GM23338 (cell line): ENCODE results near the gene SLC25A13. TPM values are rescaled to one million over a fixed set of nuclear protein-coding genes. Genes with fewer than 3 reads are reported as not detected.

ENCODE experiments used
- ATAC-seq: fragments of 200-7000 bp; cut with Tn5 transposase; 3 replicates; pipeline ENCODE4 v1.9.1; 2020
- DNase-seq: peaks from one replicate; pipeline ENCODE4 v3.0.0-alpha.2; 2015; ENCODE audit warnings: low spot score
- H2AFZ ChIP-seq: fragments of 200-600 bp; sonication (generic); 2 replicates; pipeline ENCODE4 v1.8.0; 2016; ENCODE audit warnings: antibody characterized with exemption, mild to moderate bottlenecking, moderate library complexity
- H3F3A ChIP-seq: fragments of 200-600 bp; sonication (generic); replicated peaks from 2 replicates; pipeline ENCODE4 v1.8.0; 2017; ENCODE audit warnings: antibody characterized with exemption, mixed run types, low read depth
- H3K27ac ChIP-seq: fragments of 200-600 bp; sonication (generic); 2 replicates; pipeline ENCODE4 v1.6.1; 2016; ENCODE audit warnings: low read depth
- H3K27me3 ChIP-seq: fragments of 200-600 bp; sonication (generic); 2 replicates; pipeline ENCODE4 v1.8.0; 2016; ENCODE audit warnings: mild to moderate bottlenecking, mixed run types, moderate library complexity; ENCODE audit not compliant: insufficient read depth
- H3K36me3 ChIP-seq: fragments of 200-600 bp; sonication (generic); 2 replicates; pipeline ENCODE4 v1.8.0; 2016; ENCODE audit warnings: mild to moderate bottlenecking; ENCODE audit not compliant: insufficient read depth
- H3K4me1 ChIP-seq: fragments of 200-600 bp; sonication (generic); 2 replicates; pipeline ENCODE4 v1.8.0; 2016; ENCODE audit warnings: mild to moderate bottlenecking, moderate library complexity; ENCODE audit not compliant: insufficient read depth
- H3K4me2 ChIP-seq: fragments of 200-600 bp; sonication (generic); 2 replicates; pipeline ENCODE4 v1.7.1; 2017; ENCODE audit warnings: mixed run types
- H3K4me3 ChIP-seq: fragments of 200-600 bp; sonication (generic); 2 replicates; pipeline ENCODE4 v1.6.1; 2016; ENCODE audit warnings: mixed run types
- H3K79me2 ChIP-seq: fragments of 200-600 bp; sonication (generic); replicated peaks from 2 replicates; pipeline ENCODE4 v1.8.0; 2017; ENCODE audit warnings: mild to moderate bottlenecking; ENCODE audit not compliant: insufficient read depth
- H3K9me2 ChIP-seq: fragments of 200-600 bp; sonication (generic); 2 replicates; pipeline ENCODE4 v1.8.0; 2017; ENCODE audit not compliant: insufficient read depth
- H4K20me1 ChIP-seq: fragments of 200-600 bp; sonication (generic); replicated peaks from 2 replicates; pipeline ENCODE4 v1.8.0; 2017; ENCODE audit warnings: mild to moderate bottlenecking; ENCODE audit not compliant: insufficient read depth
- H3K27ac Mint-ChIP-seq: 2 replicates; pipeline ENCODE4 v1.8.0; 2020; ENCODE audit warnings: inconsistent platforms, mild to moderate bottlenecking, moderate library complexity, mixed read lengths
- H3K27me3 Mint-ChIP-seq: 3 replicates; pipeline ENCODE4 v1.8.0; 2022; ENCODE audit warnings: low read depth, mild to moderate bottlenecking, moderate library complexity, mixed read lengths, inconsistent platforms; ENCODE audit not compliant: insufficient read depth, poor library complexity
- H3K36me3 Mint-ChIP-seq: 3 replicates; pipeline ENCODE4 v1.8.0; 2021; ENCODE audit warnings: low read depth, mild to moderate bottlenecking, inconsistent platforms, moderate library complexity, mixed read lengths
- H3K4me1 Mint-ChIP-seq: 3 replicates; pipeline ENCODE4 v1.8.0; 2020; ENCODE audit warnings: mild to moderate bottlenecking, inconsistent platforms, mixed read lengths
- H3K4me3 Mint-ChIP-seq: 3 replicates; pipeline ENCODE4 v1.8.0; 2021; ENCODE audit warnings: moderate library complexity, mild to moderate bottlenecking, inconsistent platforms, mixed read lengths
- H3K9me3 Mint-ChIP-seq: 3 replicates; pipeline ENCODE4 v1.8.0; 2020; ENCODE audit warnings: moderate library complexity, mild to moderate bottlenecking, inconsistent platforms, mixed read lengths
- CREB1 ChIP-seq: fragments of 250-450 bp; sonication (Bioruptor Pico); IDR thresholded peaks from 2 replicates; pipeline ENCODE4 v1.5.0; 2020; ENCODE audit warnings: low read depth, mild to moderate bottlenecking, moderate library complexity
- EZH2 ChIP-seq: fragments of 200-600 bp; sonication (generic); IDR thresholded peaks from one replicate; pipeline ENCODE4 v1.8.0; 2017; ENCODE audit warnings: antibody characterized with exemption, mild to moderate bottlenecking, low read depth; ENCODE audit not compliant: unreplicated experiment
- EZH2phosphoT487 ChIP-seq: fragments of 200-600 bp; sonication (generic); IDR thresholded peaks from one replicate; pipeline ENCODE4 v1.8.1; 2018; ENCODE audit warnings: antibody characterized with exemption; ENCODE audit not compliant: unreplicated experiment
- JUNB ChIP-seq: IDR thresholded peaks from one replicate; pipeline ENCODE4 v1.6.1; 2016; ENCODE audit warnings: antibody characterized with exemption; ENCODE audit not compliant: unreplicated experiment
- NANOG ChIP-seq: IDR thresholded peaks from 2 replicates; pipeline ENCODE4 v1.6.1; 2016; ENCODE audit warnings: antibody characterized with exemption, borderline replicate concordance
- POLR2AphosphoS5 ChIP-seq: IDR thresholded peaks from 2 replicates; pipeline ENCODE4 v1.6.1; 2016; ENCODE audit warnings: antibody characterized with exemption, low read depth
- STAT1 ChIP-seq: IDR thresholded peaks from one replicate; pipeline ENCODE4 v1.6.1; 2016; ENCODE audit warnings: antibody characterized with exemption; ENCODE audit not compliant: unreplicated experiment
- ZNF114 ChIP-seq: fragments of 250-450 bp; sonication (Bioruptor Pico); IDR thresholded peaks from 2 replicates; pipeline ENCODE4 v1.5.0; 2020; ENCODE audit warnings: mild to moderate bottlenecking, moderate library complexity
- ZNF331 ChIP-seq: fragments of 250-450 bp; sonication (Bioruptor Pico); IDR thresholded peaks from 2 replicates; pipeline ENCODE4 v1.5.0; 2020; ENCODE audit warnings: low read depth, mild to moderate bottlenecking, moderate library complexity
- polyA plus RNA-seq: library from polyadenylated mRNA; unstranded; fragments of >200 nt; fragmentation: Nextera tagmentation; extraction: Ambion mirVana; gene quantifications from 2 replicates; pipeline ENCODE4 v1.2.1, GENCODE V29; 2016
- total RNA-seq: library from RNA; depleted of rRNA; stranded (reverse); fragments of >200 nt; shearing (Covaris generic); gene quantifications from 2 replicates; pipeline ENCODE4 v1.2.3, GENCODE V29; 2014
- TF ChIP-seq, protein P1 (sequence below): IDR thresholded peaks from 2 replicates; pipeline ENCODE4 v1.6.1; 2016; ENCODE audit warnings: antibody characterized with exemption
- TF ChIP-seq, protein P2 (sequence below), 2 experiments: fragments of 200-600 bp in 1 of 2; sonication (generic) in 1 of 2; conservative IDR thresholded peaks; 2 replicates each; pipeline versions ENCODE4 v1.5.1 to v1.6.1; 2016 to 2017; ENCODE audit warnings: antibody characterized with exemption in 2 of 2, low read depth in 2 of 2, mild to moderate bottlenecking in 2 of 2, moderate library complexity in 1 of 2
- TF ChIP-seq, protein P3 (sequence below): IDR thresholded peaks from one replicate; pipeline ENCODE4 v1.6.1; 2018; ENCODE audit warnings: antibody characterized with exemption; ENCODE audit not compliant: unreplicated experiment
- TF ChIP-seq, protein P4 (sequence below): fragments of 250-450 bp; sonication (Bioruptor Pico); IDR thresholded peaks from 2 replicates; pipeline ENCODE4 v1.5.0; 2020; ENCODE audit warnings: mild to moderate bottlenecking, moderate library complexity

SLC25A13 gene
- total and polyA plus RNA-seq, 2 experiments from 2014 or later = 51.1 to 84.6 TPM

DNA sequence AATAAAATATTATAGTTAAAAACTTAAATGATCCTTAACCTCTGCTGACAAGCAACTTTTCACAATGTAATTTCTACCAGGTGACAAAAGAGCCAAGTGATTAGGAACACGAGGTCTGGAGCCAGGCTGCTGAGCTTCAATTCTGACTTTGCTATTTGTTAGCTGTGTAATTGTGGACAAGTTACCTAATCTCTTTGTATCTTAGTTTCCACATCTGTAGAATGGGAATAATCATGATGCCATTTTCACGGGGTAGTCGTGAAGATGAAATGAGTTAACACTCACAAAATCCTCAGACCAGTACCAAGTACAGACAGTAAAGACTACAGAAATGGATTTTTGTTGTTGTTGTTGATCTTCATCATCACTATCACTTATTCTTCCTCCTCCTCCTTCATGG, 144.5 kb downstream of the SLC25A13 start:
- Histone ChIP-seq H3K27me3 (no peaks in the 10 kb centered on the region), H2AFZ (no peak overlapping the region), H3K4me2 (no peak overlapping the region), H3K4me1 (peaks cover 20% of the 10 kb centered on the region), H3K79me2 (no peaks in the 10 kb centered on the region), H3K4me3 (no peak overlapping the region), H3K36me3 (peaks cover 4% of the 10 kb centered on the region), H3K27ac (no peak overlapping the region), H4K20me1 (peaks cover 9% of the 10 kb centered on the region; the same call in 1 of the 2 replicates), H3K9me2 (no peaks in the 10 kb centered on the region), H3F3A (no peaks in the 10 kb centered on the region)
- DNase-seq (no peak), ATAC-seq (no peak)
- Mint-ChIP-seq H3K27ac (no peak overlapping the region), H3K4me3 (no peak overlapping the region), H3K36me3 (no peaks in the 10 kb centered on the region; the same call in 2 of the 3 replicates), H3K9me3 (no peaks in the 10 kb centered on the region), H3K4me1 (peaks cover 35% of the 10 kb centered on the region), H3K27me3 (no peaks in the 10 kb centered on the region)
- TF ChIP-seq, protein P1, sequence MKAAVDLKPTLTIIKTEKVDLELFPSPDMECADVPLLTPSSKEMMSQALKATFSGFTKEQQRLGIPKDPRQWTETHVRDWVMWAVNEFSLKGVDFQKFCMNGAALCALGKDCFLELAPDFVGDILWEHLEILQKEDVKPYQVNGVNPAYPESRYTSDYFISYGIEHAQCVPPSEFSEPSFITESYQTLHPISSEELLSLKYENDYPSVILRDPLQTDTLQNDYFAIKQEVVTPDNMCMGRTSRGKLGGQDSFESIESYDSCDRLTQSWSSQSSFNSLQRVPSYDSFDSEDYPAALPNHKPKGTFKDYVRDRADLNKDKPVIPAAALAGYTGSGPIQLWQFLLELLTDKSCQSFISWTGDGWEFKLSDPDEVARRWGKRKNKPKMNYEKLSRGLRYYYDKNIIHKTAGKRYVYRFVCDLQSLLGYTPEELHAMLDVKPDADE = no peak
- TF ChIP-seq JUNB (no peak), ZNF114 (no peak), STAT1 (no peak), NANOG (no peak), EZH2 (no peak), CREB1 (CRISPR knock-in tag) (no peak), EZH2phosphoT487 (no peak), POLR2AphosphoS5 (no peak), ZNF331 (CRISPR knock-in tag) (no peak)
- TF ChIP-seq, protein P2, sequence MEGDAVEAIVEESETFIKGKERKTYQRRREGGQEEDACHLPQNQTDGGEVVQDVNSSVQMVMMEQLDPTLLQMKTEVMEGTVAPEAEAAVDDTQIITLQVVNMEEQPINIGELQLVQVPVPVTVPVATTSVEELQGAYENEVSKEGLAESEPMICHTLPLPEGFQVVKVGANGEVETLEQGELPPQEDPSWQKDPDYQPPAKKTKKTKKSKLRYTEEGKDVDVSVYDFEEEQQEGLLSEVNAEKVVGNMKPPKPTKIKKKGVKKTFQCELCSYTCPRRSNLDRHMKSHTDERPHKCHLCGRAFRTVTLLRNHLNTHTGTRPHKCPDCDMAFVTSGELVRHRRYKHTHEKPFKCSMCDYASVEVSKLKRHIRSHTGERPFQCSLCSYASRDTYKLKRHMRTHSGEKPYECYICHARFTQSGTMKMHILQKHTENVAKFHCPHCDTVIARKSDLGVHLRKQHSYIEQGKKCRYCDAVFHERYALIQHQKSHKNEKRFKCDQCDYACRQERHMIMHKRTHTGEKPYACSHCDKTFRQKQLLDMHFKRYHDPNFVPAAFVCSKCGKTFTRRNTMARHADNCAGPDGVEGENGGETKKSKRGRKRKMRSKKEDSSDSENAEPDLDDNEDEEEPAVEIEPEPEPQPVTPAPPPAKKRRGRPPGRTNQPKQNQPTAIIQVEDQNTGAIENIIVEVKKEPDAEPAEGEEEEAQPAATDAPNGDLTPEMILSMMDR (conservative IDR thresholded peaks at IDR 0.05; ENCODE audit: low read depth in 2 of 2) = no peak
- TF ChIP-seq, protein P3, sequence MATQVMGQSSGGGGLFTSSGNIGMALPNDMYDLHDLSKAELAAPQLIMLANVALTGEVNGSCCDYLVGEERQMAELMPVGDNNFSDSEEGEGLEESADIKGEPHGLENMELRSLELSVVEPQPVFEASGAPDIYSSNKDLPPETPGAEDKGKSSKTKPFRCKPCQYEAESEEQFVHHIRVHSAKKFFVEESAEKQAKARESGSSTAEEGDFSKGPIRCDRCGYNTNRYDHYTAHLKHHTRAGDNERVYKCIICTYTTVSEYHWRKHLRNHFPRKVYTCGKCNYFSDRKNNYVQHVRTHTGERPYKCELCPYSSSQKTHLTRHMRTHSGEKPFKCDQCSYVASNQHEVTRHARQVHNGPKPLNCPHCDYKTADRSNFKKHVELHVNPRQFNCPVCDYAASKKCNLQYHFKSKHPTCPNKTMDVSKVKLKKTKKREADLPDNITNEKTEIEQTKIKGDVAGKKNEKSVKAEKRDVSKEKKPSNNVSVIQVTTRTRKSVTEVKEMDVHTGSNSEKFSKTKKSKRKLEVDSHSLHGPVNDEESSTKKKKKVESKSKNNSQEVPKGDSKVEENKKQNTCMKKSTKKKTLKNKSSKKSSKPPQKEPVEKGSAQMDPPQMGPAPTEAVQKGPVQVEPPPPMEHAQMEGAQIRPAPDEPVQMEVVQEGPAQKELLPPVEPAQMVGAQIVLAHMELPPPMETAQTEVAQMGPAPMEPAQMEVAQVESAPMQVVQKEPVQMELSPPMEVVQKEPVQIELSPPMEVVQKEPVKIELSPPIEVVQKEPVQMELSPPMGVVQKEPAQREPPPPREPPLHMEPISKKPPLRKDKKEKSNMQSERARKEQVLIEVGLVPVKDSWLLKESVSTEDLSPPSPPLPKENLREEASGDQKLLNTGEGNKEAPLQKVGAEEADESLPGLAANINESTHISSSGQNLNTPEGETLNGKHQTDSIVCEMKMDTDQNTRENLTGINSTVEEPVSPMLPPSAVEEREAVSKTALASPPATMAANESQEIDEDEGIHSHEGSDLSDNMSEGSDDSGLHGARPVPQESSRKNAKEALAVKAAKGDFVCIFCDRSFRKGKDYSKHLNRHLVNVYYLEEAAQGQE = no peak
- TF ChIP-seq, protein P4, sequence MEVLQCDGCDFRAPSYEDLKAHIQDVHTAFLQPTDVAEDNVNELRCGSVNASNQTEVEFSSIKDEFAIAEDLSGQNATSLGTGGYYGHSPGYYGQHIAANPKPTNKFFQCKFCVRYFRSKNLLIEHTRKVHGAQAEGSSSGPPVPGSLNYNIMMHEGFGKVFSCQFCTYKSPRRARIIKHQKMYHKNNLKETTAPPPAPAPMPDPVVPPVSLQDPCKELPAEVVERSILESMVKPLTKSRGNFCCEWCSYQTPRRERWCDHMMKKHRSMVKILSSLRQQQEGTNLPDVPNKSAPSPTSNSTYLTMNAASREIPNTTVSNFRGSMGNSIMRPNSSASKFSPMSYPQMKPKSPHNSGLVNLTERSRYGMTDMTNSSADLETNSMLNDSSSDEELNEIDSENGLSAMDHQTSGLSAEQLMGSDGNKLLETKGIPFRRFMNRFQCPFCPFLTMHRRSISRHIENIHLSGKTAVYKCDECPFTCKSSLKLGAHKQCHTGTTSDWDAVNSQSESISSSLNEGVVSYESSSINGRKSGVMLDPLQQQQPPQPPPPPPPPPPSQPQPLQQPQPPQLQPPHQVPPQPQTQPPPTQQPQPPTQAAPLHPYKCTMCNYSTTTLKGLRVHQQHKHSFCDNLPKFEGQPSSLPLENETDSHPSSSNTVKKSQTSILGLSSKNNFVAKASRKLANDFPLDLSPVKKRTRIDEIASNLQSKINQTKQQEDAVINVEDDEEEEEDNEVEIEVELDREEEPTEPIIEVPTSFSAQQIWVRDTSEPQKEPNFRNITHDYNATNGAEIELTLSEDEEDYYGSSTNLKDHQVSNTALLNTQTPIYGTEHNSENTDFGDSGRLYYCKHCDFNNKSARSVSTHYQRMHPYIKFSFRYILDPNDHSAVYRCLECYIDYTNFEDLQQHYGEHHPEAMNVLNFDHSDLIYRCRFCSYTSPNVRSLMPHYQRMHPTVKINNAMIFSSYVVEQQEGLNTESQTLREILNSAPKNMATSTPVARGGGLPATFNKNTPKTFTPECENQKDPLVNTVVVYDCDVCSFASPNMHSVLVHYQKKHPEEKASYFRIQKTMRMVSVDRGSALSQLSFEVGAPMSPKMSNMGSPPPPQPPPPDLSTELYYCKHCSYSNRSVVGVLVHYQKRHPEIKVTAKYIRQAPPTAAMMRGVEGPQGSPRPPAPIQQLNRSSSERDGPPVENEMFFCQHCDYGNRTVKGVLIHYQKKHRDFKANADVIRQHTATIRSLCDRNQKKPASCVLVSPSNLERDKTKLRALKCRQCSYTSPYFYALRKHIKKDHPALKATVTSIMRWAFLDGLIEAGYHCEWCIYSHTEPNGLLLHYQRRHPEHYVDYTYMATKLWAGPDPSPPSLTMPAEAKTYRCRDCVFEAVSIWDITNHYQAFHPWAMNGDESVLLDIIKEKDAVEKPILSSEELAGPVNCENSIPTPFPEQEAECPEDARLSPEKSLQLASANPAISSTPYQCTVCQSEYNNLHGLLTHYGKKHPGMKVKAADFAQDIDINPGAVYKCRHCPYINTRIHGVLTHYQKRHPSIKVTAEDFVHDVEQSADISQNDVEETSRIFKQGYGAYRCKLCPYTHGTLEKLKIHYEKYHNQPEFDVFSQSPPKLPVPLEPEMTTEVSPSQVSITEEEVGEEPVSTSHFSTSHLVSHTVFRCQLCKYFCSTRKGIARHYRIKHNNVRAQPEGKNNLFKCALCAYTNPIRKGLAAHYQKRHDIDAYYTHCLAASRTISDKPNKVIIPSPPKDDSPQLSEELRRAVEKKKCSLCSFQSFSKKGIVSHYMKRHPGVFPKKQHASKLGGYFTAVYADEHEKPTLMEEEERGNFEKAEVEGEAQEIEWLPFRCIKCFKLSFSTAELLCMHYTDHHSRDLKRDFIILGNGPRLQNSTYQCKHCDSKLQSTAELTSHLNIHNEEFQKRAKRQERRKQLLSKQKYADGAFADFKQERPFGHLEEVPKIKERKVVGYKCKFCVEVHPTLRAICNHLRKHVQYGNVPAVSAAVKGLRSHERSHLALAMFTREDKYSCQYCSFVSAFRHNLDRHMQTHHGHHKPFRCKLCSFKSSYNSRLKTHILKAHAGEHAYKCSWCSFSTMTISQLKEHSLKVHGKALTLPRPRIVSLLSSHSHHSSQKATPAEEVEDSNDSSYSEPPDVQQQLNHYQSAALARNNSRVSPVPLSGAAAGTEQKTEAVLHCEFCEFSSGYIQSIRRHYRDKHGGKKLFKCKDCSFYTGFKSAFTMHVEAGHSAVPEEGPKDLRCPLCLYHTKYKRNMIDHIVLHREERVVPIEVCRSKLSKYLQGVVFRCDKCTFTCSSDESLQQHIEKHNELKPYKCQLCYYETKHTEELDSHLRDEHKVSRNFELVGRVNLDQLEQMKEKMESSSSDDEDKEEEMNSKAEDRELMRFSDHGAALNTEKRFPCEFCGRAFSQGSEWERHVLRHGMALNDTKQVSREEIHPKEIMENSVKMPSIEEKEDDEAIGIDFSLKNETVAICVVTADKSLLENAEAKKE (CRISPR knock-in tag) = no peak
